Measurements from ENCODE around the gene PIMREG. TPM values are rescaled to one million over a fixed set of nuclear protein-coding genes. Genes with fewer than 3 reads are reported as not detected.

The PIMREG gene
- total RNA-seq, 2 donors from 2014 or later = 4.3 to 26.0 TPM

DNA sequence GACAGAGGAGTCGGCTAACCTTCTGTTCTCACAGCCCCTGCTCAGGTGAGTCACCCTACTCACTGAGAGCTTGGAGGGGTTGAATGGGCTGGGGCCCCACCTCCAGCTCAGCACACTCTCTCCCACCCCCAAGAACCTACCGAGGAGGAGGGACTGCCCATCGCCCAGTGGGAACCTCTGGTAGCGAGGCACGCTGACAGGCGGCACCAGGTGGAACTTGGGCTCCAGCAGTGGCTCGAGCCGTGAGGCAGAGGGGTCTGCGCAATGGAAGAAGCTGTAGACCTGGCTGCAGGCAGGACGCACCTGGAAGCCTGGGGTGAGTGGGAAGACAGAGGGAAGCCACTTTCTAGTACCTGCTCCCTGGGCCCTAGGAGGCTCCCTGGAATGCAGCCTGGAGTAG is 28.3 kb downstream of the PIMREG start:
- TF ChIP-seq CTCF (IDR thresholded peaks at IDR 0.05) = no peak
- Histone ChIP-seq H3K27me3 (no peaks in the 10 kb centered on the region), H3K4me1 (no peaks in the 10 kb centered on the region), H3K27ac (no peak overlapping the region), H3K36me3 (no peaks in the 10 kb centered on the region), H3K9ac (ENCODE audit: low read depth in 2 of 2, low read length in 2 of 2) (no peak overlapping the region), H3K4me3 (no peak overlapping the region), H3K9me3 (no peaks in the 10 kb centered on the region)
- DNase-seq = no peak
- intact Hi-C loops (cut with DNase I) = loop anchor here (5.0 to 10.0 kb wide), 2 partner anchors 92 to 175 kb away; no protein-coding TSS in a partner anchor

GRCh38 chr17:6473128-6473767 is 29.0 kb downstream of the PIMREG start:
- H3K27ac ChIP-seq = no peak overlapping the region
- peak; percentile 94 for TF ChIP-seq CTCF (IDR thresholded peaks at IDR 0.05)
- H3K4me3 ChIP-seq = no peak overlapping the region
- no peaks in the 10 kb centered on the region for H3K9me3 ChIP-seq
- no peaks in the 10 kb centered on the region for H3K36me3 ChIP-seq
- no peaks in the 10 kb centered on the region for H3K4me1 ChIP-seq
- intact Hi-C loops (cut with DNase I) = loop anchor here (5.0 to 10.0 kb wide), 2 partner anchors 92 to 174 kb away; no protein-coding TSS in a partner anchor
- no peak overlapping the region for H3K9ac ChIP-seq (ENCODE audit: low read depth in 2 of 2, low read length in 2 of 2)
- H3K27me3 ChIP-seq = no peaks in the 10 kb centered on the region
- DNase-seq = peak; percentile 82

DNA sequence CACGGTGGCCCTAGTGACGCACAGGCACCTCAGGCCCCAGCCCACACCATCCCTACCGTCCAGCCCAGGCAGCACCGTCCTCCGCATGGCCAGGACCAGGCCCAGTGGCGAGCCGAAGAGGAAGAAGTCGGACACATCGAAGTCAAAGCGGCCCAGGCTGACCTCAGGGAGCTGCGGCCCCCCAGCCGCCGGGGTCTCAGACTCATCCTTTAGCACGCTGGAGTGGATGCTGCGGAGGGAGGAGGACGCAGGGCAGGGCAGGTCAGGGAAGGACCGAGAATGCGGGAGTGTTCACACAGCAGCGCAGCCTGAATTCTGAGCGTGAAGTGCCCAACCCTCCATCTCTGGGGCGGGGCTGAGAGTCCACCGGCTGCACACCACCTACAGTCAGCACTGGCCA is 30.1 kb downstream of the PIMREG start:
- DNase-seq = no peak
- no peak overlapping the region for H3K27ac ChIP-seq
- H3K9me3 ChIP-seq = no peaks in the 10 kb centered on the region
- intact Hi-C loops (cut with DNase I) = loop anchor here (5.0 to 10.0 kb wide), 2 partner anchors 90 to 173 kb away; no protein-coding TSS in a partner anchor
- H3K9ac ChIP-seq (ENCODE audit: low read depth in 2 of 2, low read length in 2 of 2) = no peak overlapping the region
- H3K4me1 ChIP-seq = no peaks in the 10 kb centered on the region
- H3K27me3 ChIP-seq = no peaks in the 10 kb centered on the region
- no peak overlapping the region for H3K4me3 ChIP-seq
- no peak for TF ChIP-seq CTCF (IDR thresholded peaks at IDR 0.05)
- H3K36me3 ChIP-seq = no peaks in the 10 kb centered on the region

DNA sequence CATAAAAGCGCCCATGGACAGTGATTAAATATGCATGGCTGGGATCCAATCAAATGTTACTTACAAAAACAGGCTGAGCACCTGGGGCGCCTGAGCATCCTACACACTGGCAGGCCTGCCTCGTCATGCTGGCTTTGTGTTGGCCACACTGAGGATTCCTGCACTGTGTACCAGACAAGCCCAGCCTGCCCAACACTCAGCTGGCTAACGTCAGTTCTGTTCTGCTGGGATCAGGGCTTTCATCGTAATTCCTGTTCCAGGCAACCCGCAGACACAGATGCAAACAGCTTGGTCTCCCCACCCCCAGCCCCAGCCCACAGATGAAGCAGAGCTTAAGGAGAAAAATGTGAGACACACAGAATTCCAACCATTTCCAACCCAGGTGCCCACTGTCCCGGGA is 30.7 kb downstream of the PIMREG start:
- intact Hi-C loops (cut with DNase I) = loop anchor here (5.0 to 10.0 kb wide), 2 partner anchors 90 to 172 kb away; no protein-coding TSS in a partner anchor
- Histone ChIP-seq H3K9ac (ENCODE audit: low read depth in 2 of 2, low read length in 2 of 2) (no peak overlapping the region), H3K9me3 (no peaks in the 10 kb centered on the region), H3K36me3 (no peaks in the 10 kb centered on the region), H3K27me3 (no peaks in the 10 kb centered on the region), H3K4me1 (no peaks in the 10 kb centered on the region), H3K27ac (no peak overlapping the region), H3K4me3 (no peak overlapping the region)
- no peak for TF ChIP-seq CTCF (IDR thresholded peaks at IDR 0.05)
- no peak for DNase-seq

DNA sequence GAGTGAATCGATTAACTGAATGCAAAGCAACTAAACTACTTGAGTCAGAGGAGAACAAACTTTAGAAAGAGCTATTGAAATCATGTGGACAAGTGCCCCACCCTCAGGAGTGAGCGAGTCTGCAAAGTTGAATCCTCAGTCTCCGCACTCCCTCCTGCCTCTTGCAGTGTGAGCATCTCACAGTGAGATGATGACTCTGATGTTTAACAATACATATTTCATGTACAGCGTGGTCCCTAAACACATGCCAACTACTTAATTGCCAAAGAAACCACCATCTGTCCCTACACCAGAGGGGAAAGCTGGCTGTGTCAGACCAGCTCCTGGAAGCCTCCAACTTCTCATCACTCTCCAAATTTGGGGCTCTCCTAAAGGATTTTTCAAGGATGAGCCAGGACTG is 31.2 kb downstream of the PIMREG start:
- Histone ChIP-seq H3K9ac (ENCODE audit: low read depth in 2 of 2, low read length in 2 of 2) (no peak overlapping the region), H3K36me3 (no peaks in the 10 kb centered on the region), H3K4me1 (no peaks in the 10 kb centered on the region), H3K27ac (no peak overlapping the region), H3K9me3 (no peaks in the 10 kb centered on the region), H3K27me3 (no peaks in the 10 kb centered on the region), H3K4me3 (no peak overlapping the region)
- no peak for DNase-seq
- no peak for TF ChIP-seq CTCF (IDR thresholded peaks at IDR 0.05)
- intact Hi-C loops (cut with DNase I) = loop anchor here (10.0 kb wide), 1 partner anchor 89 kb away; no protein-coding TSS in a partner anchor
